A673 (cell line): ENCODE measurements around the gene SPHK1. TPM values are rescaled to one million over a fixed set of nuclear protein-coding genes. Genes with fewer than 3 reads are reported as not detected.

Source experiments
- BruUV-seq: library from RNA; stranded (reverse); fragments of 400-500 nt; replicated peaks from 2 replicates; lab custom pipeline; 2021; lab: Mats Ljungman, UMichigan
- CTCF ChIA-PET: fragments of 300-600 bp; sonication (Branson Sonifier 250); formaldehyde crosslinking; loops from one replicate; lab custom pipeline; 2022; ENCODE audit warnings: antibody characterized with exemption; lab: Charles Lee
- POLR2A ChIA-PET: fragments of 300-600 bp; sonication (Branson Sonifier 250); formaldehyde crosslinking; loops from one replicate; lab custom pipeline; 2022; ENCODE audit warnings: antibody characterized with exemption; ENCODE audit not compliant: low non-redundant PET; lab: Charles Lee
- DNase-seq: peaks from one replicate; pipeline ENCODE4 v3.0.0-alpha.2; 2015; ENCODE audit warnings: low spot score
- H3K27ac ChIP-seq: fragments of 200-600 bp; sonication (generic); 2 replicates; pipeline ENCODE4 v1.5.1; 2016; ENCODE audit warnings: mixed run types, low read depth, mild to moderate bottlenecking, mixed read lengths, antibody characterized with exemption, low read length; ENCODE audit not compliant: poor library complexity, severe bottlenecking
- H3K27me3 ChIP-seq: fragments of 200-600 bp; sonication (generic); replicated peaks from 2 replicates; pipeline ENCODE4 v1.6.1; 2017; ENCODE audit warnings: mixed run types, low read depth, mild to moderate bottlenecking, mixed read lengths, antibody characterized with exemption, low read length; ENCODE audit not compliant: insufficient read depth, poor library complexity
- H3K36me3 ChIP-seq: fragments of 200-600 bp; sonication (generic); 2 replicates; pipeline ENCODE4 v1.6.1; 2016; ENCODE audit warnings: mixed run types, mild to moderate bottlenecking, mixed read lengths, antibody characterized with exemption, low read length; ENCODE audit not compliant: insufficient read depth, poor library complexity, severe bottlenecking
- H3K4me1 ChIP-seq: fragments of 200-600 bp; sonication (generic); 2 replicates; pipeline ENCODE4 v1.6.1; 2017; ENCODE audit warnings: mixed run types, mild to moderate bottlenecking, mixed read lengths, antibody characterized with exemption, low read length; ENCODE audit not compliant: insufficient read depth, poor library complexity, severe bottlenecking
- H3K4me3 ChIP-seq: fragments of 200-600 bp; sonication (generic); 2 replicates; pipeline ENCODE4 v1.5.1; 2016; ENCODE audit warnings: low read depth, mixed run types, mild to moderate bottlenecking, mixed read lengths, low read length; ENCODE audit not compliant: poor library complexity, severe bottlenecking
- H3K9me3 ChIP-seq: fragments of 200-600 bp; sonication (generic); 2 replicates; pipeline ENCODE4 v1.6.1; 2016; ENCODE audit warnings: mixed run types, low read depth, mild to moderate bottlenecking, mixed read lengths, antibody characterized with exemption, low read length; ENCODE audit not compliant: poor library complexity, severe bottlenecking
- EZH2 ChIP-seq: fragments of 200-600 bp; sonication (generic); IDR thresholded peaks from 2 replicates; pipeline ENCODE4 v1.6.1; 2017; ENCODE audit warnings: borderline replicate concordance, low read depth, mild to moderate bottlenecking, mixed read lengths, antibody characterized with exemption, low read length; ENCODE audit not compliant: poor library complexity, severe bottlenecking
- intact Hi-C: fragments of 100-400 bp; cut with micrococcal nuclease; formaldehyde crosslinking; loops from one replicate; pipeline ENCODE4 v1.10.0; 2022; ENCODE audit not compliant: unreplicated experiment
- total RNA-seq: library from RNA; stranded (reverse); gene quantifications from 2 replicates; pipeline ENCODE4 v1.2.3, GENCODE V29; 2021
- TF ChIP-seq, protein P1 (sequence below): fragments of 300-800, 200-600 bp; sonication (generic); conservative IDR thresholded peaks from 2 replicates; pipeline ENCODE4 v1.5.1; 2017; ENCODE audit warnings: low read depth, mild to moderate bottlenecking, antibody characterized with exemption, low read length, moderate library complexity, mixed read lengths

SPHK1 gene
- total RNA-seq, 1 experiment from 2014 or later: 0.54 TPM

DNA sequence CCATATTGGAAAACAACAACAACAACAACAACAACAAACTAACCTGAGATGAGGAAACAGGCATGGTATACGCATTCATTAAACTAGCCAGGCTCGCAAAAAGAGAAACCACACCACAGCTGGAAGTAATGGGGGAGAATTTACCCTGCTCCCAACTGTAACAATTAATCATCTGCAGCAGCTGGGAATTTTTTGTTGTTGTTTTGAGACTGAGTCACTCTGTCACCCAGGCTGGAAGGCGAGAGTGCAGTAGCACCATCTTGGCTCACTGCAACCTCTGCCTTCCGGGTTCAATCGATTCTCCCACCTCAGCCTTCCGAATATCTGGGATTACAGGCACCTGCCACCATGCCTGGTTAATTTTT, 47.0 kb upstream of the SPHK1 start:
- Histone ChIP-seq H3K4me3 (no peak overlapping the region), H3K27me3 (no peaks in the 10 kb centered on the region), H3K4me1 (no peaks in the 10 kb centered on the region), H3K9me3 (no peaks in the 10 kb centered on the region), H3K27ac (no peak overlapping the region), H3K36me3 (peaks cover 8% of the 10 kb centered on the region)
- TF ChIP-seq EZH2: no peak
- TF ChIP-seq, protein P1, sequence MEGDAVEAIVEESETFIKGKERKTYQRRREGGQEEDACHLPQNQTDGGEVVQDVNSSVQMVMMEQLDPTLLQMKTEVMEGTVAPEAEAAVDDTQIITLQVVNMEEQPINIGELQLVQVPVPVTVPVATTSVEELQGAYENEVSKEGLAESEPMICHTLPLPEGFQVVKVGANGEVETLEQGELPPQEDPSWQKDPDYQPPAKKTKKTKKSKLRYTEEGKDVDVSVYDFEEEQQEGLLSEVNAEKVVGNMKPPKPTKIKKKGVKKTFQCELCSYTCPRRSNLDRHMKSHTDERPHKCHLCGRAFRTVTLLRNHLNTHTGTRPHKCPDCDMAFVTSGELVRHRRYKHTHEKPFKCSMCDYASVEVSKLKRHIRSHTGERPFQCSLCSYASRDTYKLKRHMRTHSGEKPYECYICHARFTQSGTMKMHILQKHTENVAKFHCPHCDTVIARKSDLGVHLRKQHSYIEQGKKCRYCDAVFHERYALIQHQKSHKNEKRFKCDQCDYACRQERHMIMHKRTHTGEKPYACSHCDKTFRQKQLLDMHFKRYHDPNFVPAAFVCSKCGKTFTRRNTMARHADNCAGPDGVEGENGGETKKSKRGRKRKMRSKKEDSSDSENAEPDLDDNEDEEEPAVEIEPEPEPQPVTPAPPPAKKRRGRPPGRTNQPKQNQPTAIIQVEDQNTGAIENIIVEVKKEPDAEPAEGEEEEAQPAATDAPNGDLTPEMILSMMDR: no peak
- CTCF ChIA-PET: no interaction called here
- DNase-seq: no peak
- intact Hi-C loops: no loop called here
- POLR2A ChIA-PET: no interaction called here
- BruUV-seq: no TSS peak

DNA sequence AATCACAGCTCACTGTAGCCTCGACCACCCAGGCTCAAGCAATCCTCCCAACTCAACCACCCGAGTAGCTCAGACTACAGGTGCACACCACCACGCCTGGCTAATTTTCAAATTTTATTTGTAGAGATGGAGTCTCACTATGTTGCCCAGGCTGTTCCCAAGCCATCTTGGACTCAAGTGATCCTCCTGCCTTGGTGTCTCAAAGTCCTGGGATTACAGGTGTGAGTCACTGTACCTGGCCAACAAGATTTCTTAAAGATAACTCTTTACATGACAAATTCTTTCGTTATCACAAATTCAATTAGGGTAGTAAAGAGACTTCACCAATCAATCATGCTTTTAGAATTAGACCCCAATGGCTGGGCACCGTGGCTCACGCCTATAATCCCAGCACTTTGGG, 43.1 kb upstream of the SPHK1 start:
- Histone ChIP-seq H3K4me1 (no peaks in the 10 kb centered on the region), H3K27me3 (no peaks in the 10 kb centered on the region), H3K4me3 (no peak overlapping the region), H3K27ac (no peak overlapping the region), H3K36me3 (peaks cover 13% of the 10 kb centered on the region), H3K9me3 (no peaks in the 10 kb centered on the region)
- no TSS peak for BruUV-seq
- TF ChIP-seq, protein P1: no peak
- ChIA-PET POLR2A (no interaction called here), CTCF (no interaction called here)
- DNase-seq: no peak
- intact Hi-C loops: no loop called here

DNA sequence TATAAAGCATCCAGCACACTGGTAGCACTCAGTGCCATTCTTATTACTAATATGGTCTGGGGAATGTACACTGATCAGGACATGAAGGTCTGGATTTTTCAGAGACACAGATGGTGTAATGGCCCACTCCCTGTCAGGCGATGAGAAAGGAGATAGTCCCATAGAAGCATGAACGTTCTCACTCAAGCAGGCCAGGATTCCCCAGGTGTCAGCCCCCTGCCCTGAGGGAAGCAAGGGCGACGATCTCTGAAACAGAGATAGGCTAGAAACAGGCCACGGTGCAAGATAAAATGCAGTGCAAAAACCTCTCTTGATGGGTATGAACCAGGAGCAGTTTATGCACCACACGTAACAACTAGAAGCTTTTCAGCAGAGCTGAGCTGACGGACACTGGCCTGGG, 41.3 kb upstream of the SPHK1 start:
- Histone ChIP-seq H3K36me3 (peaks cover 17% of the 10 kb centered on the region), H3K4me1 (no peaks in the 10 kb centered on the region), H3K27me3 (no peaks in the 10 kb centered on the region), H3K27ac (no peak overlapping the region), H3K4me3 (no peak overlapping the region), H3K9me3 (no peaks in the 10 kb centered on the region)
- ChIA-PET POLR2A (no interaction called here), CTCF (no interaction called here)
- intact Hi-C loops: no loop called here
- no TSS peak for BruUV-seq
- TF ChIP-seq, protein P1: no peak
- TF ChIP-seq EZH2: no peak
- no peak for DNase-seq
